ENCODE measurements around the gene VCAN. TPM values are rescaled to one million over a fixed set of nuclear protein-coding genes. Genes with fewer than 3 reads are reported as not detected.

VCAN gene
- total RNA-seq, 4 donors from 2014 or later: 66.9 to 117 (median 71.6) TPM

GRCh38 chr5:83516377-83516776 is 44.8 kb downstream of the VCAN start:
- intact Hi-C loops (cut with DNase I): no loop called here
- TF ChIP-seq POLR2A (IDR thresholded peaks at IDR 0.05; ENCODE audit: low read depth): no peak
- TF ChIP-seq EP300 (IDR thresholded peaks at IDR 0.05): no peak
- TF ChIP-seq, protein P1, sequence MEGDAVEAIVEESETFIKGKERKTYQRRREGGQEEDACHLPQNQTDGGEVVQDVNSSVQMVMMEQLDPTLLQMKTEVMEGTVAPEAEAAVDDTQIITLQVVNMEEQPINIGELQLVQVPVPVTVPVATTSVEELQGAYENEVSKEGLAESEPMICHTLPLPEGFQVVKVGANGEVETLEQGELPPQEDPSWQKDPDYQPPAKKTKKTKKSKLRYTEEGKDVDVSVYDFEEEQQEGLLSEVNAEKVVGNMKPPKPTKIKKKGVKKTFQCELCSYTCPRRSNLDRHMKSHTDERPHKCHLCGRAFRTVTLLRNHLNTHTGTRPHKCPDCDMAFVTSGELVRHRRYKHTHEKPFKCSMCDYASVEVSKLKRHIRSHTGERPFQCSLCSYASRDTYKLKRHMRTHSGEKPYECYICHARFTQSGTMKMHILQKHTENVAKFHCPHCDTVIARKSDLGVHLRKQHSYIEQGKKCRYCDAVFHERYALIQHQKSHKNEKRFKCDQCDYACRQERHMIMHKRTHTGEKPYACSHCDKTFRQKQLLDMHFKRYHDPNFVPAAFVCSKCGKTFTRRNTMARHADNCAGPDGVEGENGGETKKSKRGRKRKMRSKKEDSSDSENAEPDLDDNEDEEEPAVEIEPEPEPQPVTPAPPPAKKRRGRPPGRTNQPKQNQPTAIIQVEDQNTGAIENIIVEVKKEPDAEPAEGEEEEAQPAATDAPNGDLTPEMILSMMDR (IDR thresholded peaks at IDR 0.05): no peak
- no peak for TF ChIP-seq POLR2AphosphoS5 (IDR thresholded peaks at IDR 0.05)
- H3K9me3 ChIP-seq: no peaks in the 10 kb centered on the region
- 56% methylated on average over 2 of the region's 2 CpGs for WGBS
- H3K4me1 ChIP-seq: peaks cover 0 to 2% (median 0%) of the 10 kb centered on the region in 4 donors
- H3K27ac ChIP-seq (replicated peaks in 1 of 4): no peak overlapping the region
- no peak overlapping the region for H3K4me3 ChIP-seq
- no peaks in the 10 kb centered on the region for H3K27me3 ChIP-seq
- no peaks in the 10 kb centered on the region for H3K36me3 ChIP-seq
- DNase-seq (ENCODE audit: extremely low spot score): no peak

DNA sequence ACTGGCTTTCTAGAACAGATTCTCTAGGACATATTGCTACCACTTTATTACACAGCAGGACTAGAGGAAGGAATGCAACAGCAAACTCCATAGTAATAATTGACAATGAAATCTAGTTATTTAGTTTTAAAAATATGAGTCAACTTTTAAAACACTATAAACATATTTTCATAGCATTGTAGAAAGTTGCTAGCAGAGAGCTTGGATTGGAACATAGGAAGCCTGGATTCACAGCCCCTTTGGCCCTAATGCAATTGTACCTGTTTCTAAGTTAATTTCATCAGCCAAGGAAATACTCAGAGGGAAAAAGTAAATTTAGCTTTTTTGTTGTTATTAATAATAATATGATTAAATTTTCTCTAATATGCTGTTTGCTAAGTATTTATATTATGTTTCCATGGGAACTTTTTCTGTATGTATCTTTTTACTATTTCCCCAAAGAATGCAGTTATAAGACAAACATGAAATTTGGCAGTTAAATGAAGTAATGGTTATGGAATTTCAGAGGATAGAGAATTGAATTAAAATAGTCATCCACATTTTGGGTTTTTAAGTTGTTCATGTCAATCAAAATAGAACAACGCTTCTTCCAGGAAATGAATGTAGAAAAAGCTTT is 45.6 kb downstream of the VCAN start:
- Histone ChIP-seq H3K4me3 (no peak overlapping the region), H3K27me3 (no peaks in the 10 kb centered on the region), H3K4me1 (peaks cover 0 to 2% (median 0%) of the 10 kb centered on the region in 4 donors), H3K27ac (replicated peaks in 1 of 4) (no peak overlapping the region), H3K9me3 (no peaks in the 10 kb centered on the region), H3K36me3 (no peaks in the 10 kb centered on the region)
- DNase-seq (ENCODE audit: extremely low spot score): no peak
- intact Hi-C loops (cut with DNase I): no loop called here
- no peak for TF ChIP-seq POLR2A (IDR thresholded peaks at IDR 0.05; ENCODE audit: low read depth)
- TF ChIP-seq POLR2AphosphoS5 (IDR thresholded peaks at IDR 0.05): no peak
- no peak for TF ChIP-seq EP300 (IDR thresholded peaks at IDR 0.05)
- TF ChIP-seq, protein P1 (IDR thresholded peaks at IDR 0.05): no peak
- WGBS: 65% methylated on average over 1 of the region's 1 CpG

DNA sequence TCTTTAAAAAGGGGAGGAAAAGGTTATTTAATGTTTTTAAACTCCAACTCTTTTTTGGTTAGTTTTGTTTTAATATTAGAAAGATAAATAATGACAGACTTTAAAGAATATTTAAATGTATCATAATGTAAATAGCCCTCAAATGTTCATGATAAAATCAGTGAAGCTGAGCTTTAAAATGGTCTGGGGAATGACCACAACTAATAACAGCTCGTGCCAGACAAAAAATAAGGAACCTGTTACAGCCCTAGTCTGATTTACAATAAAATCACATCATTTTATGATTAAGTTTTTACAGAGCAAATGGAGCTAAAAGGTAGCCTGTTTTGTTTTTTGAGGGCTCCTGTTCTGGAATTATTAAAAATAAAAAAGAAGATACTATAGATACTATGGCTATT is 46.1 kb downstream of the VCAN start:
- DNase-seq (ENCODE audit: extremely low spot score): no peak
- no peaks in the 10 kb centered on the region for H3K9me3 ChIP-seq
- WGBS: 77% methylated on average over 1 of the region's 1 CpG
- H3K27ac ChIP-seq (replicated peaks in 1 of 4): no peak overlapping the region
- no peaks in the 10 kb centered on the region for H3K27me3 ChIP-seq
- no peak overlapping the region for H3K4me3 ChIP-seq
- H3K36me3 ChIP-seq: no peaks in the 10 kb centered on the region
- H3K4me1 ChIP-seq: peaks cover 0 to 2% (median 0%) of the 10 kb centered on the region in 4 donors
- TF ChIP-seq, protein P1 (IDR thresholded peaks at IDR 0.05): no peak
- TF ChIP-seq POLR2AphosphoS5 (IDR thresholded peaks at IDR 0.05) (no peak), EP300 (IDR thresholded peaks at IDR 0.05) (no peak), POLR2A (IDR thresholded peaks at IDR 0.05; ENCODE audit: low read depth) (no peak)
- intact Hi-C loops (cut with DNase I): no loop called here

- H3K36me3 ChIP-seq: no peaks in the 10 kb centered on the region
- H3K4me3 ChIP-seq: no peak overlapping the region
- WGBS: 72% methylated on average over 3 of the region's 3 CpGs
- no peaks in the 10 kb centered on the region for H3K9me3 ChIP-seq
- intact Hi-C loops (cut with DNase I): no loop called here
- no peak for DNase-seq (ENCODE audit: extremely low spot score)
- TF ChIP-seq, protein P1 (IDR thresholded peaks at IDR 0.05): no peak
- TF ChIP-seq POLR2A (IDR thresholded peaks at IDR 0.05; ENCODE audit: low read depth): no peak
- no peak for TF ChIP-seq EP300 (IDR thresholded peaks at IDR 0.05)
- no peak for TF ChIP-seq POLR2AphosphoS5 (IDR thresholded peaks at IDR 0.05)
- H3K27me3 ChIP-seq: no peaks in the 10 kb centered on the region
- H3K27ac ChIP-seq (replicated peaks in 1 of 4): no peak overlapping the region
- H3K4me1 ChIP-seq: peaks cover 0 to 2% (median 0%) of the 10 kb centered on the region in 4 donors
These were observed 46.9 kb downstream of the VCAN start for GRCh38 chr5:83518319-83519061.
